Natural killer cell (primary cell): Measurements from ENCODE around the gene MAST3. TPM values are rescaled to one million over a fixed set of nuclear protein-coding genes. Genes with fewer than 3 reads are reported as not detected.

ENCODE experiments used
- ATAC-seq, 3 donors: fragments of 150-1000 bp in 2 of 3; fragments of 200-7000 bp in 1 of 3; cut with Tn5 transposase; 1 replicate in 1 of 3; 2 replicates in 2 of 3; pipeline ENCODE4 v1.10.0; 2021; ENCODE audit warnings: mild to moderate bottlenecking in 2 of 3, moderate library complexity in 2 of 3
- DNase-seq, 2 donors: peaks; one replicate each; pipeline versions ENCODE4 v3.0.0 to v3.0.0-alpha.2; 2013 to 2021; ENCODE audit warnings: mixed read lengths in 1 of 2
- H3K27ac ChIP-seq: one replicate; pipeline ENCODE4 v1.5.1; 2013; ENCODE audit warnings: mild to moderate bottlenecking, low read length
- H3K27me3 ChIP-seq: one replicate; pipeline ENCODE4 v1.6.1; 2013; ENCODE audit warnings: low read length; ENCODE audit not compliant: control insufficient read depth, insufficient read depth
- H3K36me3 ChIP-seq: one replicate; pipeline ENCODE4 v1.6.1; 2013; ENCODE audit warnings: low read length; ENCODE audit not compliant: control insufficient read depth, insufficient read depth
- H3K4me1 ChIP-seq: one replicate; pipeline ENCODE4 v1.6.1; 2013; ENCODE audit warnings: low read length; ENCODE audit not compliant: control insufficient read depth, insufficient read depth
- H3K4me3 ChIP-seq: one replicate; pipeline ENCODE4 v1.5.1; 2013; ENCODE audit warnings: low read length
- H3K9me3 ChIP-seq: one replicate; pipeline ENCODE4 v1.6.1; 2013; ENCODE audit warnings: low read length; ENCODE audit not compliant: control insufficient read depth, insufficient read depth
- H3K27ac Mint-ChIP-seq, 2 donors: one replicate each; pipeline ENCODE4 v1.8.0; 2022; ENCODE audit warnings: mild to moderate bottlenecking in 2 of 2, mixed read lengths in 2 of 2, moderate library complexity in 1 of 2
- H3K27me3 Mint-ChIP-seq, 2 donors: one replicate each; pipeline ENCODE4 v1.8.0; 2022; ENCODE audit warnings: low read depth in 2 of 2, mixed read lengths in 2 of 2
- H3K36me3 Mint-ChIP-seq: one replicate; pipeline ENCODE4 v1.8.0; 2022; ENCODE audit warnings: mixed read lengths
- H3K4me1 Mint-ChIP-seq, 2 donors: one replicate each; pipeline ENCODE4 v1.8.0; 2022; ENCODE audit warnings: mixed read lengths in 2 of 2
- H3K4me3 Mint-ChIP-seq: one replicate; pipeline ENCODE4 v1.8.0; 2022; ENCODE audit warnings: mild to moderate bottlenecking, moderate library complexity, mixed read lengths
- H3K9me3 Mint-ChIP-seq, 2 donors: one replicate each; pipeline ENCODE4 v1.8.0; 2022; ENCODE audit warnings: mixed read lengths in 2 of 2
- WGBS: methylation state at CpG from one replicate; pipeline ENCODE4 v1.1.7; 2013; ENCODE audit warnings: missing lambda C conversion rate; ENCODE audit not compliant: insufficient coverage; 5-methylcytosine and 5-hydroxymethylcytosine counted together
- intact Hi-C: fragments of 100-400 bp; cut with micrococcal nuclease; formaldehyde crosslinking; loops from one replicate; pipeline ENCODE4 v1.14.2; 2022
- total RNA-seq, 4 donors: library from RNA; stranded (reverse); fragments of 120-200 nt in 1 of 4; gene quantifications; one replicate each; pipeline versions ENCODE4 v1.2.3 to v1.2.4, GENCODE V29; 2013 to 2022
- TF ChIP-seq, protein P1 (sequence below): fragments of 200-600 bp; IDR thresholded peaks from one replicate; pipeline ENCODE4 v1.8.0; 2022; ENCODE audit warnings: antibody characterized with exemption

The MAST3 gene
- total RNA-seq, 3 donors from 2014 or later (not counting 1 experiment from before 2014, with no cell fraction given), result 84.5 to 101 (median 101) TPM

DNA sequence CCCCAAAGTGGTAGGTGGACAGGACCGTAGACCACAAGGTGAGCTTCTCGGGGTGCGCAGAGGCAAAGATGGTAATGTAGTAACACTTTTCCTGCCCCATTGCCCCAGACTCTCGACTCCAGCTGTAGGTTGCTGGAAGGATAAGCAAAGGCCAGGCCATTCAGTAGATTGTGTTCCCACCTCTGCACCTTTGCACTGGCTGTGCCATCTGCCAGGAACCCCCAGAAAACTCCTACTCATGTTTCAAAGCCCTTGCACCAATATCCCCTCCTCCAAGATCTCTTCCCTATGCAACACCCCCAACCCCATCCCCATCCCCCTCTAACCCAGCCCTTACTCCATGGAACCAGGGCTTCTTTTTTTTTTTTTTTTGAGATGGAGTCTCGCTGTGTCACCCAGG, 29.2 kb upstream of the MAST3 start:
- no peaks in the 10 kb centered on the region for H3K9me3 Mint-ChIP-seq
- Histone ChIP-seq H3K27ac (no peak overlapping the region), H3K4me3 (no peak overlapping the region), H3K27me3 (no peaks in the 10 kb centered on the region), H3K4me1 (peaks cover 4% of the 10 kb centered on the region), H3K36me3 (peaks cover 42% of the 10 kb centered on the region), H3K9me3 (no peaks in the 10 kb centered on the region)
- H3K36me3 Mint-ChIP-seq, result peaks cover 3% of the 10 kb centered on the region
- intact Hi-C loops, result no loop called here
- DNase-seq, result no peak
- no peak for ATAC-seq
- no peak overlapping the region for H3K27ac Mint-ChIP-seq
- peaks cover 5% of the 10 kb centered on the region in 2 donors for H3K4me1 Mint-ChIP-seq
- WGBS, result 96% methylated on average over 5 of the region's 5 CpGs
- TF ChIP-seq, protein P1, sequence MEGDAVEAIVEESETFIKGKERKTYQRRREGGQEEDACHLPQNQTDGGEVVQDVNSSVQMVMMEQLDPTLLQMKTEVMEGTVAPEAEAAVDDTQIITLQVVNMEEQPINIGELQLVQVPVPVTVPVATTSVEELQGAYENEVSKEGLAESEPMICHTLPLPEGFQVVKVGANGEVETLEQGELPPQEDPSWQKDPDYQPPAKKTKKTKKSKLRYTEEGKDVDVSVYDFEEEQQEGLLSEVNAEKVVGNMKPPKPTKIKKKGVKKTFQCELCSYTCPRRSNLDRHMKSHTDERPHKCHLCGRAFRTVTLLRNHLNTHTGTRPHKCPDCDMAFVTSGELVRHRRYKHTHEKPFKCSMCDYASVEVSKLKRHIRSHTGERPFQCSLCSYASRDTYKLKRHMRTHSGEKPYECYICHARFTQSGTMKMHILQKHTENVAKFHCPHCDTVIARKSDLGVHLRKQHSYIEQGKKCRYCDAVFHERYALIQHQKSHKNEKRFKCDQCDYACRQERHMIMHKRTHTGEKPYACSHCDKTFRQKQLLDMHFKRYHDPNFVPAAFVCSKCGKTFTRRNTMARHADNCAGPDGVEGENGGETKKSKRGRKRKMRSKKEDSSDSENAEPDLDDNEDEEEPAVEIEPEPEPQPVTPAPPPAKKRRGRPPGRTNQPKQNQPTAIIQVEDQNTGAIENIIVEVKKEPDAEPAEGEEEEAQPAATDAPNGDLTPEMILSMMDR, result no peak
- H3K4me3 Mint-ChIP-seq, result no peak overlapping the region
- no peaks in the 10 kb centered on the region for H3K27me3 Mint-ChIP-seq

DNA sequence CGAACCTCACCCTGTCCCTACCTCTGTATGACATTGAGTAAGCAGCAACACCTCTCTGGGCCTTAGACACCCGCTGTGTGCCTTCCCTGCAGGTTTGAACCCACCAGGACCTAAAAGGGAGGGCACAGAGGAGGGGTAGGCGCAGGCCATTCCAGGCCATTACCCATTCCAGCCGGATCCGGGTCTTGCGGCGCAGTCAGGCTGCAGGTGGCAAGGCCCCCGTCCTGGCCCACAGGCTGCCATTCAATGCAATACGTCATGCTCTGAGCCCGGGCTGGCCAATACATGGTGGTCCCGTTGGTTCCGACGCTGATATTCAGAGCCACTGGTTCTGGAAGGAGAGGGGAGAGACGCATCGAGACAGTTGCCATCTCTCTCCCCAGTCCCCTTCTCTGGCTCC, 28.2 kb upstream of the MAST3 start:
- Histone ChIP-seq H3K27me3 (no peaks in the 10 kb centered on the region), H3K36me3 (peaks cover 44% of the 10 kb centered on the region), H3K9me3 (no peaks in the 10 kb centered on the region), H3K4me3 (no peak overlapping the region), H3K4me1 (peaks cover 13% of the 10 kb centered on the region), H3K27ac (no peak overlapping the region)
- H3K36me3 Mint-ChIP-seq, result peaks cover 9% of the 10 kb centered on the region
- no peaks in the 10 kb centered on the region for H3K27me3 Mint-ChIP-seq
- 89% methylated on average over 13 of the region's 15 CpGs for WGBS
- peaks cover 10 to 12% of the 10 kb centered on the region in 2 donors for H3K4me1 Mint-ChIP-seq
- H3K9me3 Mint-ChIP-seq, result no peaks in the 10 kb centered on the region
- intact Hi-C loops, result no loop called here
- DNase-seq, result no peak
- ATAC-seq, result no peak
- TF ChIP-seq, protein P1, result no peak
- no peak overlapping the region for H3K27ac Mint-ChIP-seq
- no peak overlapping the region for H3K4me3 Mint-ChIP-seq

DNA sequence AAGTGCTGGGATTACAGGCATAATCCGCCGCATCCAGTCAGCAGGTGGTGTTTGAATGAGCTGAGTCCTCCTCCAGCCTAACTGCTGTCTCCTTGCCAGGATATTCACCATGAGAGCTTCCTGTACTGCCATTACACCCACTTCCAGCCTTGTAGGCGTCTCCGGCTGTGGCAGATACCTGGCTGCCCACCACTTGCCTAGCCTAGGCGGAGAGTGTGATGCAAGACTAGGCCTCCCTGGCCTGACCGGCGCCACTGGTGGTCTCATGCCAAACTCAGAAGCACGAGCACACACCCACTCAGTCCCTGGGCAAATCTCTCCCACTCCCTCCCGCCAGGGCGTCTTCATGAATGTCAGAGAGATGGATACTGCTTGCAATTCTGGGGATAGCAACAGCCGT, 27.4 kb upstream of the MAST3 start:
- H3K9me3 Mint-ChIP-seq, result no peaks in the 10 kb centered on the region
- H3K4me3 ChIP-seq, result no peak overlapping the region
- TF ChIP-seq, protein P1, result no peak
- WGBS, result 97% methylated on average over 11 of the region's 11 CpGs
- H3K36me3 Mint-ChIP-seq, result peaks cover 9% of the 10 kb centered on the region
- H3K27ac Mint-ChIP-seq, result no peak overlapping the region
- intact Hi-C loops, result no loop called here
- no peak for DNase-seq
- H3K4me3 Mint-ChIP-seq, result no peak overlapping the region
- H3K27ac ChIP-seq, result no peak overlapping the region
- peaks cover 10 to 12% of the 10 kb centered on the region in 2 donors for H3K4me1 Mint-ChIP-seq
- H3K27me3 Mint-ChIP-seq, result no peaks in the 10 kb centered on the region
- no peaks in the 10 kb centered on the region for H3K27me3 ChIP-seq
- ATAC-seq, result no peak
- H3K4me1 ChIP-seq, result peaks cover 13% of the 10 kb centered on the region
- no peaks in the 10 kb centered on the region for H3K9me3 ChIP-seq
- peaks cover 38% of the 10 kb centered on the region for H3K36me3 ChIP-seq

DNA sequence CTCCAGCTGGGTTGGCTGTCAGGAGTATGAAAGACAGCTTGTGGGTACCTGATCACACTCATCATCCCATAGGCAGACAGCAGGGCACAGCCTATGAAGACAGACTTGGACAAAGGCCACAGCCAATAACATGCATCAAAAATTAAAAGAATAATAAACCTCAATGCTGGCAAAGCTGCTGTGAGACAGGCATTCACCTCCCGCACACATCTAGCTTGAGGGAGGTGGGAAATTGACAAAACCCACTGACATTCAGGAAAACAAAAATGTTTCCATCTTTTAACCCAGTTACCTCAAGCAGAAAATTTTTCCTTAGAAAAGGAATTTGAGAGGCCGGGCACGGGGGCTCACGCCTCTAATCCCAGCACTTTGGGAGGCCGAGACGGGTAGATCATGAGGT, 25.2 kb upstream of the MAST3 start:
- TF ChIP-seq, protein P1, result no peak
- Histone ChIP-seq H3K36me3 (peaks cover 52% of the 10 kb centered on the region), H3K4me1 (peaks cover 13% of the 10 kb centered on the region), H3K27ac (no peak overlapping the region), H3K9me3 (no peaks in the 10 kb centered on the region), H3K27me3 (no peaks in the 10 kb centered on the region), H3K4me3 (no peak overlapping the region)
- 90% methylated on average over 6 of the region's 6 CpGs for WGBS
- Mint-ChIP-seq H3K36me3 (peaks cover 9% of the 10 kb centered on the region), H3K4me1 (peaks cover 10 to 12% of the 10 kb centered on the region in 2 donors), H3K27me3 (no peaks in the 10 kb centered on the region), H3K9me3 (no peaks in the 10 kb centered on the region), H3K4me3 (no peak overlapping the region), H3K27ac (no peak overlapping the region)
- DNase-seq (no peak), ATAC-seq (no peak)
- intact Hi-C loops, result no loop called here
